Adrenal gland (tissue), 5 donors: ENCODE results near the gene BRSK2.

Experiments used
- CTCF ChIP-seq, 6 experiments: fragments of 450-650 bp in 4 of 6; fragments of 200-600 bp in 2 of 6; sonication (generic) in 1 of 6; IDR thresholded peaks; 1 replicate in 5 of 6; 2 replicates in 1 of 6; pipeline versions ENCODE4 v1.5.1 to v1.8.0; 2016 to 2021; ENCODE audit warnings: antibody characterized with exemption in 6 of 6, mild to moderate bottlenecking in 2 of 6, moderate library complexity in 1 of 6
- POLR2A ChIP-seq, 2 donors: fragments of 450-650 bp; IDR thresholded peaks; one replicate each; pipeline ENCODE4 v1.6.1; 2017; ENCODE audit warnings: antibody characterized with exemption in 2 of 2, mild to moderate bottlenecking in 2 of 2, moderate library complexity in 1 of 2
- donor health status: DM: no; HTN: no; CAD: no.

- no peak for TF ChIP-seq CTCF (IDR thresholded peaks at IDR 0.05)
- TF ChIP-seq POLR2A (IDR thresholded peaks at IDR 0.05) = no peak
These were observed 40.9 kb upstream of the BRSK2 start for GRCh38 chr11:1348796-1349326.
